Endometrial microvascular endothelial cells (primary cell): ENCODE data around the gene PWWP2A. TPM values are rescaled to one million over a fixed set of nuclear protein-coding genes. Genes with fewer than 3 reads are reported as not detected.
"Not testable (repeated sequence)": the region's sequence is repeated elsewhere in the genome, so short reads cannot be mapped to it uniquely, and the experiment has no call there.

ENCODE experiments used
- in situ Hi-C: cut with HindIII; loops from 2 replicates; pipeline ENCODE4 v1.10.0; 2017; ENCODE audit warnings: low sequenced_read_pairs, low pct_unique_long_range_greater_than_20kb; ENCODE audit errors: inconsistent ontology term
- total RNA-seq: library from RNA; depleted of rRNA; stranded (reverse); fragments of >200 nt; gene quantifications from one replicate; pipeline ENCODE4 v1.2.3, GENCODE V29; 2015; ENCODE audit errors: inconsistent ontology term

The PWWP2A gene
- total RNA-seq, 1 donor from 2014 or later = 21.9 TPM

DNA sequence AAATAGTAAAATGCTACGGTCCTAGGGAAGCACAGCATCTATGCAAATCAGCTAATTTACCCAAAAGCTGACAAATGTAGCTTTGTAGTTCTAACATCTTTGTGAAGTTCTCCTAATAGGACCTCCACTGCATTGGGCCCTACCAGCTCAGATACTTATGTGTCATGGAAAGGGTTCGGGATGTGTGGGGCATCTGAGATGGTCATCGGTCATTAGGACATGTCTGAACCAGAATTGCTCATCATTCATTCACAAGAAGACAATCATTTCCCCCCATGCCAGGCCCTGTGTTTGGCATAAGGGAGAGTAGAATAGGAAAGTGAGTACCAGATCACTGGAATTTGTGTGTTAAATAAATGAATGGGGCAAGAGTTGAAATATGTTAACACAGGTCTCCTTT, 35.7 kb downstream of the PWWP2A start:
- in situ Hi-C loops = no loop called here

GRCh38 chr5:160082614-160083500, 36.4 kb downstream of the PWWP2A start:
- in situ Hi-C loops = no loop called here

GRCh38 chr5:160081495-160081894, 37.8 kb downstream of the PWWP2A start:
- in situ Hi-C loops = no loop called here

DNA sequence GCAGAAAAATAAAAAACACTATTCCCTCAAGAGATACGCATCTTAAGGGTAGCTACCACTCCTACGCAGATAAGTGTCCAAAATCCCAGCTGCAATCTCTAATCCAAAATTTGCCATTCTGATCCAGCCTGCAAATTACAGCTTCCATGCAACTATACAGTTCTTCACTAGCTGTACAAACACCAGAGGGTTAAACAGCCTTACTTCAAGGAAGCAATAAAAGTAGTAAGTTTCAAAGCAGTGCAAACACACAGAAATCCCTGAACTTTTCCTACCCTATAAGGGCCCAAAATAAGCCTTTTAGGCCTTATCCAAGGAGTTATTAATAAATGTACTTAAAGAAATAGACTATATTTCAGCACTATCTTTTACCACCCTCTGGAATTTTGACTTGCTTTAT, 39.5 kb downstream of the PWWP2A start:
- in situ Hi-C loops = no loop called here

DNA sequence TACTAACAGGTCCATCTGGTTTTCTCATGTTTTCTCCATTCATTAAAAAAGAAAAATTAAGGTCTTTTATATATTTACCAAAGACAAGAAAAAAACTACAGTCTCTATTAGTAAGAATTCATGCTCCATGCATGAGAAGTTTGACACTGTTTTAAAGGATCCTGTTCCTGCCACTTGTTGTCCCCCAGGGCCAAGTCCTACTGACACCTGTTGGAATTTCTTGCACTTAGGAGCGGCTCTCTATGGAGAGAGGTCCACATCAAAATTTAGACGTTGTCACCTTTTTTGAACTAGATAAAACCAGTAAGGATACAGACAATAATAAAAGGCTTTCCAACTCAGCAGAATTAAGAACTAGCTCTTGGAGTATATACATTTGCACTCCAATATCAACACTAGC, 42.3 kb downstream of the PWWP2A start:
- in situ Hi-C loops = no loop called here

DNA sequence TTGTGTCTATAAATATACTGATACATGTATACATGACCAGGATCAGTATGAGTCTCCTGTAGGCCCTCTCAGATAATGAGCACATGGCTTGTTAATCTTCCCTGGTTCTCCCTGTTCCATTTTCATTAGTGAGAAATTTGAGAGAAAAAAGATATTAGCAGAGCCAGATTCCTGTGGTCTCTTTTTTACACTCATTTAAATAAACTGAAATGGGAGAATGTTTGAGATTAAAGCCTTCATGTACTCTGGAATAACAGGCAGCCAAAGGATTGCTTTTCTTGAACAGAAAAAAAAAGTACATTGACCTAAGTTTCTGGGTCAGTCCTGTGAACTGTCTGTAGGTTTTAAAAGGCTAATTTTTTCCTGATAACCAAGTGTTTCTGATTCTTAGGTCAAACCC, 44.2 kb downstream of the PWWP2A start:
- in situ Hi-C loops = no loop called here

- in situ Hi-C loops = no loop called here
Observed at GRCh38 chr5:160071916-160072315, 47.3 kb downstream of the PWWP2A start.

GRCh38 chr5:160071516-160071915, 47.7 kb downstream of the PWWP2A start:
- in situ Hi-C loops = no loop called here

DNA sequence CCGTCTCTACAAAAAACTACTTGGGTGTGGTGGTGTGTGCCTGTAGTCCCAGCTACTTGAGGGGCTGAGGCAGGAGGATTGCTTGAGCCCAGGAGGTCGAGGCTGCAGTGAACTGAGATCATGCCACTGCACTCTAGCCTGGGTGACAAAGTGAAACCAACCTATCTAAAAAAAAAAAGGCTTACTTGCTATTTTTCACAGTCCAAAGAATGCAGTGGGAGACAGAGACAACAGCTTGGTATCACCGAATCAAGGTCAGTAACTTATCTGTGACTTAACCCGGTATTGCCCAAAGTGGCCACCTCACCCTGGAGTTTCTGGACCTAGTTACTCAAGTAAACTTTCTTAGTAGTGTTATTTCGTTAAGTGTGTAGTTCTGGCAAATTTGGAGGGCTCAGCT, 50.1 kb downstream of the PWWP2A start:
- in situ Hi-C loops = not testable (repeated sequence)

DNA sequence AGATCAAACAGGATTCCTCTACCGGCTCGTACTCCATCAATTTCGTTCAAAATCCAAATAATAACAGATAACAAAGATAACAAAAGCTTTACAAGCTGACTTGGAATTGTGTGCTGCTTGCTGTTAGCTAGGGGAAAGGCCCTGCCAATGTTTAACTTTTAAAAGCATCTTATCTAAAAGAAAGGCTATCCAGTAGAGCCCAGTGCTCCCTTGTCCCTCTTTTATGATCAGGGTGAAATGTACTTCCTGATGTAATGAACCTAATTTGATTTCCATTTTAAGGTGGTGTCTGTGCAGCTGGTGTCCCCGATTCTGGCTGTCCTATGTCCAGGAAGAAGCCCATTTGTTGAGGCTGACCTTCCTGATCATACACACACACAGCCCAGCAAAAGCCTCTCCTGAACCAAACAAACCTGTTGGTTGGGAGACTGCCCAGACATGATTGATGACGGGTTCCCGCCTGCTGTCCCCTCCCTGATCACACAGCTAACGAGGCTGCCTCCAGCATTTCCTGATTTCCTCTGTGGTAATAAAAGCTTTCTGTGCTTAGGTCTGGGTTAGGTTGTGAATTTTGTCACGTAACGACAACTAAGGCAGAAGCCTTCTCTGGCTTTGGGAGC, 54.1 kb downstream of the PWWP2A start:
- in situ Hi-C loops = no loop called here

- in situ Hi-C loops = no loop called here
Observed at GRCh38 chr5:160064417-160064810, 54.8 kb downstream of the PWWP2A start.

GRCh38 chr5:160061770-160062169, 57.5 kb downstream of the PWWP2A start:
- in situ Hi-C loops = no loop called here

- in situ Hi-C loops = no loop called here
Observed at GRCh38 chr5:160060001-160060400, 59.2 kb downstream of the PWWP2A start.

- in situ Hi-C loops = no loop called here
Observed at GRCh38 chr5:160057256-160057655, 62.0 kb downstream of the PWWP2A start.

- in situ Hi-C loops = no loop called here
Observed at GRCh38 chr5:160054831-160055230, 64.4 kb downstream of the PWWP2A start.

- in situ Hi-C loops = no loop called here
Observed at GRCh38 chr5:160054047-160054446, 65.2 kb downstream of the PWWP2A start.

- in situ Hi-C loops = no loop called here
Observed at GRCh38 chr5:160049099-160049498, 70.2 kb downstream of the PWWP2A start.

- in situ Hi-C loops = no loop called here
Observed at GRCh38 chr5:160048131-160048530, 71.1 kb downstream of the PWWP2A start.

GRCh38 chr5:160047423-160047822, 71.8 kb downstream of the PWWP2A start:
- in situ Hi-C loops = no loop called here

DNA sequence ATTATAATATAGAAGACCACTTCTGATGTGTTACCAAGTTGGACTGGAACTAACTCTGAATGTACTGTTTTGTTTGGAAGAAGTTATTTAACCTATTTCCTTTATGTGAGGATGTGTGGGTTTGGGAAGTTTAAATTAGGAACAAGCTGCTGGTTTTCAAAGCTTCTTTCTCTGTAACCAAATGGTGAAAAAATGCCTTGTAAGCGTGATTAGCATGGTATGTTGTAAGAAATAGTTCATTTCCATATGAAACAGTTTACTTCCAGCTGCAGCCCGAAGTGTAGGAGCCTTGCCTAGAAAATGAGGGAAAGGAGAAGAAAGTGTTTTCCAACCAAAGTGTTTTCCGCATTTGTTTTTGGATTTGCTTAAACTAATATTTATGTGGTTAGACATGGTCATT, 74.3 kb downstream of the PWWP2A start:
- in situ Hi-C loops = no loop called here
